ENCODE results near the gene MINK1.

The MINK1 gene

DNA sequence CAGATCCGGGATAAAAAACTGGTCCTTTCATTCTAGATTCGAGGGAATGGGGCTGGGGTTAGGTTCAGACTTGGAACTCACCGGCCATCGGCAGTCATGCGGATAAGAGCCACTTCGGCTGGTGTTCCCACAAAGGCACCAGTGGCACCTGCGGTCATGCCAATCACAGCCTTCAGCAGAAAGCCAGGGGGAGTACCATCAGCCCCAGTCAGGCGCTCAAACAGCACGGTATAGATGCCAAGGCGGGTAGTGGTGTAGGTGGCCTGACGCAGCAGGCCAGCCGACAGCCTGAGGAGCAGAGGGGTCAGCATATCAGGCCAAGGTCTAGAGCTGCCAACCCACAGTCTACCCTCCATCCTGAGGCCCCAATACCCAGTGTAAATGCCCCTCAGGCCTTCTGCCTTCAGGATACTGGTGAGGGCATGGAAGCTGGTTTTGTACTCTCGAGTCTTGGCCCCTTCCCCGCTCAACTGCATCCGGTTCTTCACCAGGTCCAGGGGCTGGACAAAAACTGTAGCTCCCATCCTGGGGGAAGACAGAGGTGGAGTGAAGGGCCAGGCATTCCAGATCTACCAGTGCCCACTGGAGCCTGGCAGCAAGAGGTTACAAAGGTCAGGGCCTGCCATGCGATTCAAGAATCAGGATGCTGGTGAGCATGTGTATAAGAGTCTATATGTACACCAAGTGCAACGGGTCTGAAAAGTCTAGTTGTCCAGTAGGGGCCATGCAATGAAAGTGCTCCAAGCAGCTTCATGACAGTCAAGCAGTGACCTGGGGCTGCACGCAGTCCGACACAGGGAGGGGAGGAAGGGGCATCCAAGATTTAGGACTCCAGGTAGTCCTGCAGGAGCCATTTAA is 105.8 kb downstream of the MINK1 start:
- DNase-seq, result no peak

DNA sequence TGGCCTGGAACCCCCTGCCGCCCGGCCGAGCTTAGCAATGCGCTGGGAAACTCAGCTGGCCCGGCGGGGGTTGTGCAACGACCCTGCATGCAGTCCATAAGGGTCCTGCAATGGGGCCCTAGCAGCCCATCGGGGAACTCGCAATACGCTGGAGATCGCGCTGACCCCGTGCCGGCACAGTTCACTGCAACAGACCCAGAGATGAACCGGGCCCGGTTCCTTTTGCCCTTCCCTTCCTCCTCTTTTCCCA is 106.3 kb downstream of the MINK1 start:
- no peak for DNase-seq

GRCh38 chr17:4939796-4940554 is 106.8 kb downstream of the MINK1 start, which contains the start of the genes RNF167 and SLC25A11:
RNF167 (plus strand) TSS chr17:4940268; CDS start chr17:4940910, 642 bp downstream.
SLC25A11 (minus strand) TSS chr17:4940046; CDS start chr17:4939910, 136 bp downstream.
- DNase-seq, result peak; percentile 100

GRCh38 chr17:4940555-4941318 is 107.6 kb downstream of the MINK1 start:
- DNase-seq, result no peak

- no peak for DNase-seq
Measured at GRCh38 chr17:4941319-4941610, 108.1 kb downstream of the MINK1 start.

- no peak for DNase-seq
Measured at GRCh38 chr17:4942760-4943508, 109.8 kb downstream of the MINK1 start.

DNA sequence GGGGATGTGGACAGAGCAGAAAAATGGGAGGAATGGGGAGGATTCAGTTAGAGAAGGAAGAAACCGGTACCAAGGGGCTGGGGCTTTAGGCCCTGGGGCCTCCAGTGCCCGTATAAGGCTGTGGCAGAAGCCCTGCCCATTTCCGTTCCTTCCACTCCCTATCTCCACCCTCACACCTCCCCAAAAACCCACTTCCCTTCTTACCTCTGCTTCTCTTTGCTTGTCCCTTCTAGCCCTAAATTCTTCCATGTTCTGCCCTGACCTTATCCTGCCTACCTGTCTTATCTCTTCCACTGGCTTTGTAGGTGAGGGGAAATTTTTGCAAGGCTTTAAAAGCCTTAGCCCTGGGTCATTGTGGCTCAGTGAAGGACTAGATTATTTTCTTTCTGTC is 111.0 kb downstream of the MINK1 start:
- no peak for DNase-seq

- no peak for DNase-seq
Measured at GRCh38 chr17:4944554-4945175, 111.5 kb downstream of the MINK1 start.

GRCh38 chr17:4945176-4945943 is 112.2 kb downstream of the MINK1 start:
- DNase-seq, result no peak

- DNase-seq, result no peak
Measured at GRCh38 chr17:4945944-4946280, 112.8 kb downstream of the MINK1 start.

GRCh38 chr17:4946312-4946976 is 113.3 kb downstream of the MINK1 start:
- no peak for DNase-seq

DNA sequence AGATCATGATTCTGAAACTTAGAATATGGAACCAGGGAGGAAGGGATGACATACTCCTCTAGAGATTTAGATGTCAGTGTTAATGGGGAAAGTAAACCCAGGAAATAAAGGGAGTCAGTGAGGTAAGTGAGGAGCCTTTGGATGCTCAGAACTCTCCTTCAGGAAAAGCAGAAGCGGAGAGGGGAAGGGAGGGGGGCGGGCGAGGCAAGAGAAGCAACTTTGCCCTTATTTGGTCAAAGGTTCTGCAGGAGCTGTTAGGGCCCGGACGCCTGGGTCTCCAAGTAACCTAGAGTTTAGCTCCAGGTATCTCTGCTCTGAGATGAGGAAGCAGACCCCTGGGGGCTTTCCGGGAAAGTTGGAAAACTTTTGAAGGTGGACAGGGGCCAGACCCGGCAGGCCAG is 113.9 kb downstream of the MINK1 start:
- no peak for DNase-seq

Data from NCI-H2171 treated with DMSO at 0.1 percent for 48 hours (cell line).